HUES48 (cell line): ENCODE data around the gene PRR27.

Experiments
- H3K27ac ChIP-seq: one replicate; pipeline ENCODE4 v1.7.0; 2013; ENCODE audit warnings: low read depth, low read length, inconsistent platforms
- H3K27me3 ChIP-seq: 2 replicates; pipeline ENCODE4 v1.6.1; 2013; ENCODE audit warnings: mild to moderate bottlenecking, low read length; ENCODE audit not compliant: control insufficient read depth, insufficient read depth
- H3K36me3 ChIP-seq: 2 replicates; pipeline ENCODE4 v1.6.1; 2013; ENCODE audit warnings: low read length; ENCODE audit not compliant: control insufficient read depth, insufficient read depth
- H3K4me1 ChIP-seq: 2 replicates; pipeline ENCODE4 v1.6.1; 2013; ENCODE audit warnings: mild to moderate bottlenecking, low read length; ENCODE audit not compliant: control insufficient read depth, insufficient read depth
- H3K4me3 ChIP-seq: 2 replicates; pipeline ENCODE4 v1.5.1; 2013; ENCODE audit warnings: mild to moderate bottlenecking, low read depth, low read length
- H3K9ac ChIP-seq: 2 replicates; pipeline ENCODE4 v1.6.1; 2013; ENCODE audit warnings: mild to moderate bottlenecking, low read depth, low read length, moderate library complexity
- H3K9me3 ChIP-seq: 2 replicates; pipeline ENCODE4 v1.6.1; 2013; ENCODE audit warnings: low read length; ENCODE audit not compliant: control insufficient read depth, insufficient read depth

The PRR27 gene

GRCh38 chr4:70178075-70178660, 24.1 kb downstream of the PRR27 start:
- Histone ChIP-seq H3K27me3 (no peaks in the 10 kb centered on the region), H3K4me1 (no peaks in the 10 kb centered on the region), H3K9ac (no peak overlapping the region), H3K36me3 (no peaks in the 10 kb centered on the region), H3K27ac (no peak overlapping the region), H3K9me3 (no peaks in the 10 kb centered on the region), H3K4me3 (no peak overlapping the region)

DNA sequence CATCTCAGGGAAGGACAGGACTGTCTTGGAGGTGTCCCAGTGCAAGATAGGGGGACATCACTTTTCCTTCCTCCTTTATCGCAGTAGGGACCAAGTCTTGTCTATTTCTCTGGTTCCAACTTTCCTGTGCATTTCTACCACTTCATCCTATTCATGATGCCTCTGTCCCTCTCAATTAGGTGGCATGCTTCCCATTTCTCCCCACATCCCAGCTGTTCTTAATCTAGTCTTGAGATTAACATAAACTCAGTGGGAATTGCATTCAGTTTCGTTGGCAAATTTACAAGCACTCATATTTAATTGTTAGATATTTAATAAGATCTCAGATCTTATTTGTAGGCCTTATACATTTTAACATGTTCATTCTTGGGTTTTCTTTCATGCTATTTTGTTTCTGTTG, 25.8 kb downstream of the PRR27 start:
- no peaks in the 10 kb centered on the region for H3K4me1 ChIP-seq
- H3K4me3 ChIP-seq, result no peak overlapping the region
- no peak overlapping the region for H3K27ac ChIP-seq
- H3K9me3 ChIP-seq, result no peaks in the 10 kb centered on the region
- no peaks in the 10 kb centered on the region for H3K27me3 ChIP-seq
- H3K36me3 ChIP-seq, result no peaks in the 10 kb centered on the region
- H3K9ac ChIP-seq, result no peak overlapping the region

DNA sequence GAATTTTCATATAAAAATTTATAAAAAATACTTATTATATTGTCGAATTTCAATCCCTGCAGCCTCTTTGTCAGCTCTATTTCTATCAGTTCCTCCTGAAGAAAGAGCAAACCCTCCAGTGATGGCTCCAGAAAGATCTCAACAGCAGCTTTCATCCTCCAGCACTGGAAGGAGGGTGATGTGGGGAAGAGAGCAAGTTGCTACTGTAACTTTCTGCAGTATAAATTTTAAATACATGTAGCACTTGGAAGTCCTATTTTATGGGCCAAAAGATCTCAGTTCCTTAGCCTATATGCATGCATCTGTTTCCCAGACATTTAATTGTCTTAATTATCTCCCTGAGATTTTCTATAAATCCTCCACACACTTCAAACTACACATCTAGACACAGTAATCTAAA, 27.8 kb downstream of the PRR27 start:
- Histone ChIP-seq H3K4me3 (no peak overlapping the region), H3K9ac (no peak overlapping the region), H3K9me3 (no peaks in the 10 kb centered on the region), H3K36me3 (no peaks in the 10 kb centered on the region), H3K4me1 (no peaks in the 10 kb centered on the region), H3K27ac (no peak overlapping the region), H3K27me3 (no peaks in the 10 kb centered on the region)

GRCh38 chr4:70182517-70183167, 28.6 kb downstream of the PRR27 start:
- Histone ChIP-seq H3K27me3 (no peaks in the 10 kb centered on the region), H3K9me3 (no peaks in the 10 kb centered on the region), H3K36me3 (no peaks in the 10 kb centered on the region), H3K27ac (no peak overlapping the region), H3K4me3 (no peak overlapping the region), H3K9ac (no peak overlapping the region), H3K4me1 (no peaks in the 10 kb centered on the region)

GRCh38 chr4:70183168-70183939, 29.3 kb downstream of the PRR27 start:
- Histone ChIP-seq H3K9ac (no peak overlapping the region), H3K27ac (no peak overlapping the region), H3K36me3 (no peaks in the 10 kb centered on the region), H3K9me3 (no peaks in the 10 kb centered on the region), H3K27me3 (no peaks in the 10 kb centered on the region), H3K4me3 (no peak overlapping the region), H3K4me1 (no peaks in the 10 kb centered on the region)

GRCh38 chr4:70183940-70184246, 29.9 kb downstream of the PRR27 start:
- H3K9me3 ChIP-seq, result no peaks in the 10 kb centered on the region
- H3K27ac ChIP-seq, result no peak overlapping the region
- no peaks in the 10 kb centered on the region for H3K4me1 ChIP-seq
- no peaks in the 10 kb centered on the region for H3K36me3 ChIP-seq
- no peak overlapping the region for H3K9ac ChIP-seq
- no peaks in the 10 kb centered on the region for H3K27me3 ChIP-seq
- H3K4me3 ChIP-seq, result no peak overlapping the region

DNA sequence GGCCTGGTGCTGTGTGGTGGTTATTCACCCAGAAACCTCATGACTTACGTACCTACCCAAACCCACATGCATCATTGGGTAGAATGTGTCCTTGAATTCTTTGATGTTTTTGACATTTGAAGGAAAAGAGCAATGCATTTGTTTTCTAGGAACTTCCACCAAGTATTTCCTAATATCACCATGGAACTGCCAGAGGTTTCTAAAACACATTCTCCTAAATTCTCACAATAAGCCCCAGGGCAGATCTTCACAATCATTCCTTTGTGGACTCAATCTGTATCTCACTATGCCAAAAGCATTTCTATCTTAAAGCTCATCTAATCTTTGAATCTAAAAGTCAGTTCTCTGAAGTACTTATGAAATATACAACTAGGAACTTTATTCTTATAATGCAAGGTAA, 33.2 kb downstream of the PRR27 start:
- no peaks in the 10 kb centered on the region for H3K36me3 ChIP-seq
- H3K4me3 ChIP-seq, result no peak overlapping the region
- H3K27ac ChIP-seq, result no peak overlapping the region
- H3K9me3 ChIP-seq, result no peaks in the 10 kb centered on the region
- no peaks in the 10 kb centered on the region for H3K27me3 ChIP-seq
- H3K9ac ChIP-seq, result no peak overlapping the region
- no peaks in the 10 kb centered on the region for H3K4me1 ChIP-seq

GRCh38 chr4:70190579-70190978, 36.5 kb downstream of the PRR27 start:
- no peak overlapping the region for H3K27ac ChIP-seq

GRCh38 chr4:70191647-70192046, 37.6 kb downstream of the PRR27 start:
- no peaks in the 10 kb centered on the region for H3K36me3 ChIP-seq
- no peak overlapping the region for H3K4me3 ChIP-seq
- H3K27me3 ChIP-seq, result no peaks in the 10 kb centered on the region
- no peak overlapping the region for H3K9ac ChIP-seq
- H3K4me1 ChIP-seq, result no peaks in the 10 kb centered on the region
- no peak overlapping the region for H3K27ac ChIP-seq
- H3K9me3 ChIP-seq, result no peaks in the 10 kb centered on the region

More at GRCh38 chr4:70190579-70190978, 36.5 kb downstream of the PRR27 start:
- Histone ChIP-seq H3K9me3 (no peaks in the 10 kb centered on the region), H3K4me3 (no peak overlapping the region), H3K4me1 (no peaks in the 10 kb centered on the region), H3K36me3 (no peaks in the 10 kb centered on the region), H3K27me3 (no peaks in the 10 kb centered on the region), H3K9ac (no peak overlapping the region)

GRCh38 chr4:70192895-70193294, 38.9 kb downstream of the PRR27 start:
- Histone ChIP-seq H3K9me3 (no peaks in the 10 kb centered on the region), H3K4me3 (no peak overlapping the region), H3K27ac (no peak overlapping the region), H3K27me3 (no peaks in the 10 kb centered on the region), H3K36me3 (no peaks in the 10 kb centered on the region), H3K4me1 (peaks cover 5% of the 10 kb centered on the region), H3K9ac (no peak overlapping the region)

- no peaks in the 10 kb centered on the region for H3K27me3 ChIP-seq
- H3K27ac ChIP-seq, result no peak within 1 kb of the TSS
- no peak within 1 kb of the TSS for H3K9ac ChIP-seq
- H3K9me3 ChIP-seq, result no peaks in the 10 kb centered on the region
- H3K4me3 ChIP-seq, result no peak within 1 kb of the TSS
- no peaks in the 10 kb centered on the region for H3K36me3 ChIP-seq
- peaks cover 9% of the 10 kb centered on the region for H3K4me1 ChIP-seq
These were observed 41.4 kb downstream of the PRR27 start, which contains the start of gene ODAM for GRCh38 chr4:70195425-70195824. Gene ODAM (plus strand): TSS chr4:70195725. CDS start chr4:70196544, 819 bp downstream.
